GM12874 (cell line): Measurements from ENCODE around the gene PEX11A.

Source experiments
- CTCF ChIP-seq: IDR thresholded peaks from 2 replicates; pipeline ENCODE4 v1.5.1; 2011; ENCODE audit warnings: low read depth, mild to moderate bottlenecking, control low read depth, low read length, moderate library complexity; ENCODE audit not compliant: insufficient read depth

PEX11A gene

DNA sequence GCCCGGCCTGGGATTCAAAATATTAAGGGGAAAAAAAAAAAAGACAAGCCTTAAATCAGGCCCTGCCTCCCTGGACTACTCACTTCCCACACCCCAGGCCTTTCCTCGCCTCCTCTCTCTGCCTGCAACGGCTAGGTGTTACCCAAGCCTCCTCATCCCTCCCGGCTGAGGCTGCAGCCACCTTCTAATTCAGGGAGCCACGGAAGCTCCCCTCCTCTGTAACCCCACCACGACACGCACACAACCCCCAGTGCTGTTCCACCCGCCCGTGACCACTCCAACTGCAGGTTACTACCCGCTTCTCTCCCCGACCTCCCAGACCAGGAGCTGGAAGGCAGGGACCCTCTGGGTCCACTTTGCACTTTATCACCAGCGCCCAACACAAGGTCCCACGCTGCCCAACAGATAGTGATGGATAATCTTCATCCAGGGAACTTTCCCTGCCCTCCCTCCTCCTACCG lies 36.2 kb downstream of the PEX11A start:
- no peak for TF ChIP-seq CTCF

GRCh38 chr15:89653578-89653977 lies 37.0 kb downstream of the PEX11A start:
- no peak for TF ChIP-seq CTCF

GRCh38 chr15:89652666-89653065 lies 37.9 kb downstream of the PEX11A start:
- no peak for TF ChIP-seq CTCF

DNA sequence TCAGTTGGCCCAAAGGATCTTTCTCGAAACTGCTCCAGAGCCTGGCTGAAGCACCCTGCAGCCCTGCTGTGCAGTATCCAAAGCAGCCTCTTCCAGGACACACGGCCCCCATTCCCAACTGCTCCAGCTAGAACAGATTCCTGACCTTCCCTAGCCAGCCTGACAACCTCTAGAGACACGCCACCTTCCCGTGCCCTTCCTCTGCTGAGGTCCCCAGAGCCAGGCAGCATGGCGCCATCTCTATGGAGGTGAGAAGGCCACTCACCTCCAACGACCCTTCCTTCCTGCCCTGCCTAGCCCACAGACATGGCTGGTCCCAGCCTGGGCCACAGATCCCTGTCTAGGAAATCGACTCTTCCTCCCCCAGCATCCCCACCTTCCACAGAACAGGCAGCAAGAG lies 38.4 kb downstream of the PEX11A start:
- TF ChIP-seq CTCF, result no peak

- no peak for TF ChIP-seq CTCF
These were observed 40.8 kb downstream of the PEX11A start for GRCh38 chr15:89649716-89650115.

DNA sequence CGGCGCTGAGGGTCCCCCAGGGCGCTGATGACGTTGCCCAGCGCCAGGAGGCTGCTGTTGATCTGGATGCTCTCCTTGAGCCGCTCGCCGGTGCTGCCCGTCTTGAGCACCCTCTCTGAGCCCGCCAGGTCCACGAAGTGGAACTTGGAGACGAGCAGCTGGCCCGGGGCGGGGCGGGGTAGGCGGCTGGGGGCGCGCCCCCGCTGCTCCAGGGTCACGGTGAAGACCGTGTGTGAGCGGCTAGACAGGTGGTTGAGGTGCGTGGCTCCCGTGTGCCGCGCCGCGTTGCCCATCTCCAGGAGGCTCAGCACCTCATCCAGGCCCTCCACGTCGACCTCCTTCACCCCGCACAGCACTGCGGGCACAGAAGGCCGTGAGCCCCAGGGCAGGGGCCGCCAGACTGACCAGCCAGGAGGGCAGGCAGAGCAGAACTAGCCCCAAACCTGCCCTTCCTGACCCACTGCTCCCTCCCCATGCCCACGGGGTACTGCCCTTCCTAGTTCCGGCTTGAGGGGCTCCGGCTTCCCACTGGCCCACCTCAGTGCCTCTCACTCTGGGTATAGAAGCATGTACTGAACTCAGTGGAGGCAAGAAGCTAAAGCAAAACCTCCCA lies 41.4 kb downstream of the PEX11A start:
- no peak for TF ChIP-seq CTCF

GRCh38 chr15:89648106-89649012 lies 42.2 kb downstream of the PEX11A start:
- no peak for TF ChIP-seq CTCF
